ENCODE measurements around the gene KRT4. TPM values are rescaled to one million over a fixed set of nuclear protein-coding genes. Genes with fewer than 3 reads are reported as not detected.

Gene KRT4
- total RNA-seq, 2 donors from 2014 or later, result not detected

DNA sequence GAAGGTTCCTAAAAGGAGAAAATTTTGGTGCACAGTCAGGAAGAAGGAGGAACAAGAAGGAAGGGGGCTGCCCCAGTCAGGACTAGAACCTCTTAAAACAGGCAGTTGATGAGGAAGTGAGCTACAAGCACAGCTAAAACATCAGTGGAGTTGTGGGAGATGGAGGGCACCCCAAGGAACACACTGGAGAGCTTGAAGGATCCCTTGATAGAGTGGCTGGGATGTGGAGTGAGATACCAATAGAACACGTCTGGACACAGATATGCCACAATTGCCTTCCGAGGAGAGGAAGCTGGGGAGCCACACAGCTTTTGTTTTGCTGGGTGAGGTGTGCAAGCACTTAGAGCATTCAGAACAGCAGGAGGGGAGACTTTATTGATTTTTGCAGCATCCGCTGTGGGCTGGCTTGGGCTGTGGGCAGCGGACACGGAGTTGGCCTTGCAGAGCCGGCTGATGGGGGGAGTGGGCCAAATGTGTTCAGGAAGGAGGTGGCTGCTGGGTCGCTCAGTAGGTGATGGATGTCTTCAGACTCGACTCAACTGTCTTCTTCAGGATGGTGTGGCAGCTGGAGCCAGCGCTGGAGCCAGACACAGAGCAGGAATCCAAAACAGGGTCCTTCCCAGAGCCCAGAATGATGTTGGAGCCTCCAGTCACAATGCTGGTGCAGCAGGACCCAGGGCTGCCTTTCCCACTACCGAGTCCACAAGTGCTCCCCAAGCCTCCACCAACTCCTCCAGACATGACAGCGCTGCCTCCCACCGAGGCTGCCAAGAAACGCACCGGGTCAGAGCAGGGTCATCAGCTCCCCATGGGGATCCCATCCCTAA is 24.9 kb upstream of the KRT4 start:
- Mint-ChIP-seq H3K36me3 (ENCODE audit: low read depth) (no peaks in the 10 kb centered on the region), H3K4me1 (no peaks in the 10 kb centered on the region), H3K27me3 (ENCODE audit: insufficient read depth) (peaks cover 13% of the 10 kb centered on the region), H3K4me3 (no peak overlapping the region), H3K9me3 (no peaks in the 10 kb centered on the region), H3K27ac (no peak overlapping the region)
- H3K36me3 ChIP-seq (ENCODE audit: control insufficient read depth, insufficient read depth, low read length), result no peaks in the 10 kb centered on the region
- no peak overlapping the region for H3K4me3 ChIP-seq (ENCODE audit: low read length)
- H3K9me3 ChIP-seq (ENCODE audit: control insufficient read depth, low read length), result no peaks in the 10 kb centered on the region
- H3K9ac ChIP-seq (ENCODE audit: extremely low read depth, low read length, poor library complexity, severe bottlenecking), result no peak overlapping the region
- TF ChIP-seq, protein P1, sequence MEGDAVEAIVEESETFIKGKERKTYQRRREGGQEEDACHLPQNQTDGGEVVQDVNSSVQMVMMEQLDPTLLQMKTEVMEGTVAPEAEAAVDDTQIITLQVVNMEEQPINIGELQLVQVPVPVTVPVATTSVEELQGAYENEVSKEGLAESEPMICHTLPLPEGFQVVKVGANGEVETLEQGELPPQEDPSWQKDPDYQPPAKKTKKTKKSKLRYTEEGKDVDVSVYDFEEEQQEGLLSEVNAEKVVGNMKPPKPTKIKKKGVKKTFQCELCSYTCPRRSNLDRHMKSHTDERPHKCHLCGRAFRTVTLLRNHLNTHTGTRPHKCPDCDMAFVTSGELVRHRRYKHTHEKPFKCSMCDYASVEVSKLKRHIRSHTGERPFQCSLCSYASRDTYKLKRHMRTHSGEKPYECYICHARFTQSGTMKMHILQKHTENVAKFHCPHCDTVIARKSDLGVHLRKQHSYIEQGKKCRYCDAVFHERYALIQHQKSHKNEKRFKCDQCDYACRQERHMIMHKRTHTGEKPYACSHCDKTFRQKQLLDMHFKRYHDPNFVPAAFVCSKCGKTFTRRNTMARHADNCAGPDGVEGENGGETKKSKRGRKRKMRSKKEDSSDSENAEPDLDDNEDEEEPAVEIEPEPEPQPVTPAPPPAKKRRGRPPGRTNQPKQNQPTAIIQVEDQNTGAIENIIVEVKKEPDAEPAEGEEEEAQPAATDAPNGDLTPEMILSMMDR (conservative IDR thresholded peaks at IDR 0.05), result no peak
- no peaks in the 10 kb centered on the region for H3K4me1 ChIP-seq (ENCODE audit: control insufficient read depth, insufficient read depth, low read length)
- DNase-seq, result no peak
- no peaks in the 10 kb centered on the region for H3K27me3 ChIP-seq (ENCODE audit: control insufficient read depth, insufficient read depth, low read length, poor library complexity, severe bottlenecking)
- no peak overlapping the region for H3K27ac ChIP-seq (ENCODE audit: low read depth, low read length)
- WGBS, 2 experiments (ENCODE audit: insufficient coverage in 1 of 2, insufficient read length in 1 of 2), result 81 to 84% methylated on average over 7 to 14 of the region's 14 CpGs

- no peak overlapping the region for H3K4me3 Mint-ChIP-seq
- H3K4me1 Mint-ChIP-seq, result no peaks in the 10 kb centered on the region
- no peak overlapping the region for H3K4me3 ChIP-seq (ENCODE audit: low read length)
- H3K4me1 ChIP-seq (ENCODE audit: control insufficient read depth, insufficient read depth, low read length), result no peaks in the 10 kb centered on the region
- no peak overlapping the region for H3K9ac ChIP-seq (ENCODE audit: extremely low read depth, low read length, poor library complexity, severe bottlenecking)
- TF ChIP-seq, protein P1 (conservative IDR thresholded peaks at IDR 0.05), result no peak
- no peak overlapping the region for H3K27ac ChIP-seq (ENCODE audit: low read depth, low read length)
- no peak overlapping the region for H3K27ac Mint-ChIP-seq
- no peaks in the 10 kb centered on the region for H3K27me3 ChIP-seq (ENCODE audit: control insufficient read depth, insufficient read depth, low read length, poor library complexity, severe bottlenecking)
- WGBS, 2 experiments (ENCODE audit: insufficient coverage in 1 of 2, insufficient read length in 1 of 2), result 90 to 92% methylated on average over 3 to 6 of the region's 6 CpGs
- H3K36me3 Mint-ChIP-seq (ENCODE audit: low read depth), result no peaks in the 10 kb centered on the region
- H3K9me3 Mint-ChIP-seq, result no peaks in the 10 kb centered on the region
- H3K9me3 ChIP-seq (ENCODE audit: control insufficient read depth, low read length), result no peaks in the 10 kb centered on the region
- H3K27me3 Mint-ChIP-seq (ENCODE audit: insufficient read depth), result peaks cover 13% of the 10 kb centered on the region
- H3K36me3 ChIP-seq (ENCODE audit: control insufficient read depth, insufficient read depth, low read length), result no peaks in the 10 kb centered on the region
- DNase-seq, result no peak
These were observed 24.1 kb upstream of the KRT4 start for GRCh38 chr12:52837781-52838608.

DNA sequence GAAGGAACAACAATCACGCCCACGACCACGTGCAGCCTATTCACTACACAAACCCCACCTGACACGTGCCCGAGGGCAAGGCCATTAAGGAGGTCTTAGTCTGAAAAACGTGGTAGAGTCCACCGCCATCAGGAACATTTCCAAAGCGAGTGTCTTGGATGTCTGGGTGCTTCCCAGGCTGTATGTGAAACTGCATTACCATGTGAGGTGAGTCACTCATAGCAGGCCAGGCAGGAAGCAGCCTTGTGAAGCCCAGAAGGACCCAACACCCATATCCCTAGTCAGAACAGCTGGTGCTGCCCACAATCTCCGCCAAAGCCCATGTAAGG is 23.5 kb upstream of the KRT4 start:
- Histone ChIP-seq H3K4me1 (ENCODE audit: control insufficient read depth, insufficient read depth, low read length) (no peaks in the 10 kb centered on the region), H3K4me3 (ENCODE audit: low read length) (no peak overlapping the region), H3K9ac (ENCODE audit: extremely low read depth, low read length, poor library complexity, severe bottlenecking) (no peak overlapping the region), H3K27ac (ENCODE audit: low read depth, low read length) (no peak overlapping the region), H3K9me3 (ENCODE audit: control insufficient read depth, low read length) (no peaks in the 10 kb centered on the region), H3K36me3 (ENCODE audit: control insufficient read depth, insufficient read depth, low read length) (no peaks in the 10 kb centered on the region), H3K27me3 (ENCODE audit: control insufficient read depth, insufficient read depth, low read length, poor library complexity, severe bottlenecking) (no peaks in the 10 kb centered on the region)
- TF ChIP-seq, protein P1 (conservative IDR thresholded peaks at IDR 0.05), result no peak
- 85% methylated on average over 4 to 9 of the region's 9 CpGs for WGBS, 2 experiments (ENCODE audit: insufficient coverage in 1 of 2, insufficient read length in 1 of 2)
- H3K4me1 Mint-ChIP-seq, result no peaks in the 10 kb centered on the region
- no peaks in the 10 kb centered on the region for H3K36me3 Mint-ChIP-seq (ENCODE audit: low read depth)
- H3K27me3 Mint-ChIP-seq (ENCODE audit: insufficient read depth), result peaks cover 11% of the 10 kb centered on the region
- no peak overlapping the region for H3K27ac Mint-ChIP-seq
- H3K4me3 Mint-ChIP-seq, result no peak overlapping the region
- no peaks in the 10 kb centered on the region for H3K9me3 Mint-ChIP-seq
- DNase-seq, result no peak
